Retinal pigment epithelial cell (primary cell): Measurements from ENCODE around the gene CASD1.
A peak's percentile ranks its signal among the peaks of the same experiment; 100 is the strongest.

Experiments used
- DNase-seq: peaks from one replicate; pipeline ENCODE4 v3.0.0-alpha.2; 2010; ENCODE audit warnings: low read depth
- H3K4me3 ChIP-seq: 2 replicates; pipeline ENCODE4 v1.5.1; 2011; ENCODE audit warnings: mild to moderate bottlenecking, low read length, control low read depth, moderate library complexity
- TF ChIP-seq, protein P1 (sequence below): conservative IDR thresholded peaks from 2 replicates; pipeline ENCODE4 v1.5.1; 2011; ENCODE audit warnings: low read depth, low read length, control low read depth, inconsistent platforms

Gene CASD1

DNA sequence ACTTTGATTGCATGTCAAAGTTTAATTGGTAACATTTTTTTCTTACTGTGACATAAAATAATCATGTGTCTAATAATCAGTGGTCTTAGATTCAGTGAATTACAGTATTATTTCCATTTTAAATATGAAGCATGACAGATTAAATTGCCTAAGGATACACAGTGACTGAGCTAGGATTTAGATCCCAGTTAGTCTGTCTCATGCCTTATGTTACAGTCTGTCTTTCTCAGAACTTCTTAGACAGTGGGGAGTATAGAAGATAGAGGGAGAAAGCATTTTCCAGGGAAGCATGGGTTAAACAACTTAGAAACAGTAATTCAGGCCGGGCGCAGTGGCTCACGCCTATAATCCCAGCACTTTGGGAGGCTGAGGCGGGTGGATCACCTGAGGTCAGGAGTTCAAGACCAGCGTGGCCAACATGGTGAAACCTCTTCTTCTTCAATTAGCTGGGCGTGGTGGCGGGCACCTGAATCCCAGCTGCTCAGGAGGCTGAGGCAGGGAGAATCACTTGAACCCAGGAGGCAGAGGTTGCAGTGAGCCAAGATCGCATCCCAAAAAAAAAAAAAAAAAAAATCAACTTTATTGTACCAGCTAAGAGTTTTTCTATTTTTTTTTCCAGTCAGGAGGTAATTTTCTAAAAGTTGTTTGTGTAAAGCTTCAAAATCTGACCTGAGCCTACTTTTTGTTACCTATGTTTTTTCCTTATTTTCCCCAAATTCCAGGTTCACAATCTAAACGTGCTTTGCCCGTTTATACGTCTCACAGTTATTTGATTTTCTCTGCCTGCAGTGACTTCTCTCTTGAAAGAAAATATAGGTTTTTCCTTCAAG is 3.3 kb downstream of the CASD1 start:
- TF ChIP-seq, protein P1, sequence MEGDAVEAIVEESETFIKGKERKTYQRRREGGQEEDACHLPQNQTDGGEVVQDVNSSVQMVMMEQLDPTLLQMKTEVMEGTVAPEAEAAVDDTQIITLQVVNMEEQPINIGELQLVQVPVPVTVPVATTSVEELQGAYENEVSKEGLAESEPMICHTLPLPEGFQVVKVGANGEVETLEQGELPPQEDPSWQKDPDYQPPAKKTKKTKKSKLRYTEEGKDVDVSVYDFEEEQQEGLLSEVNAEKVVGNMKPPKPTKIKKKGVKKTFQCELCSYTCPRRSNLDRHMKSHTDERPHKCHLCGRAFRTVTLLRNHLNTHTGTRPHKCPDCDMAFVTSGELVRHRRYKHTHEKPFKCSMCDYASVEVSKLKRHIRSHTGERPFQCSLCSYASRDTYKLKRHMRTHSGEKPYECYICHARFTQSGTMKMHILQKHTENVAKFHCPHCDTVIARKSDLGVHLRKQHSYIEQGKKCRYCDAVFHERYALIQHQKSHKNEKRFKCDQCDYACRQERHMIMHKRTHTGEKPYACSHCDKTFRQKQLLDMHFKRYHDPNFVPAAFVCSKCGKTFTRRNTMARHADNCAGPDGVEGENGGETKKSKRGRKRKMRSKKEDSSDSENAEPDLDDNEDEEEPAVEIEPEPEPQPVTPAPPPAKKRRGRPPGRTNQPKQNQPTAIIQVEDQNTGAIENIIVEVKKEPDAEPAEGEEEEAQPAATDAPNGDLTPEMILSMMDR: no peak
- no peak for DNase-seq

DNA sequence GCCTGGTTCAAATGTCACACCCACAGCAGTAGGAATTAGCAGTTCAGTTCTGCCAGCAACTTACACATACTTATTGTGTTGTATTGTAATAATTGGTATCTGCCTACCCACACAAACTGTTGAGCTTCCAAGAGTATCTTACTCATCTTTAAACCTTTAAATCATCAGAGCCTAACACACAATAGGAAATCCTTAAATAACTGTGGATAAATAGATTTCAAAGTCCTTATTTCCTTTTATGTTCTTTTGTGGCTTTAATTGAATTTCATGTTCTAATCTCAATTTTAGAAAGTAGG is 3.9 kb downstream of the CASD1 start:
- DNase-seq: no peak
- TF ChIP-seq, protein P1: no peak
- no peak overlapping the region for H3K4me3 ChIP-seq

More for the DNA sequence above, 3.3 kb downstream of the CASD1 start:
- H3K4me3 ChIP-seq: no peak overlapping the region

DNA sequence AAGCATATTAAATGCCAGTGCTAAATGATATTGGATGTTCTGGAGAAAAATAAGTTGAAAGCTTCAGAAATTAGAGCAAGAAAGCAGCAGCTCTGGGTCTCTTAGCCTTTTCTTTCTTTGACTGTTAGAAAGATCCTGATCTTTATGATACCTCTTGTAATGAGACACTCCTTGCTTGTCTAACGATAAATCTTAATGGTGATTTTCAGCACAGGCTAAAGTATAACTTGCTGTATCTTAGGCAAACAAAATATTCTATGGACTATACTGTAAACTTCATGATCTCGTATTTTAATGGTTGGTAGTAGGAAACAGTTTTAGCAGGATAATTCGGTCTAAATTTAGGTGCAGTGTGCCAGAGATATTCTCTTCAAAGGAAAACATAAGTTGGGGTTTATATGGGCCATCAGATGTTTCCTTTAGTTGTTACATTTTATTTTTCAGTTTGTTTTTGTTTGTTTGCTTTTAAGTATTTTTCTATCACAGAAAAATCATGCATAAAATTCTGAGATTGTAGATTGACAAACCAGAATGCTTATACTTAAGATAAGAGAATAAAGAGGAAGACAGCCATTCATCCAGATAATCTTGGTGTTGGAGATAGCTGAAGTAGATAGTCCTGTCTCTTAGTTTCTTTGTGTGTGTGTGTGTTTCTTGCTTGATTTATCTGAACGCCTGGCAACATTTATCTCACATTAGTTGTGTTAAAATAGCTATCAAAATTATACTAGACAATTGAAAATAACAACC is 4.7 kb downstream of the CASD1 start:
- no peak overlapping the region for H3K4me3 ChIP-seq
- TF ChIP-seq, protein P1: no peak
- DNase-seq: no peak

DNA sequence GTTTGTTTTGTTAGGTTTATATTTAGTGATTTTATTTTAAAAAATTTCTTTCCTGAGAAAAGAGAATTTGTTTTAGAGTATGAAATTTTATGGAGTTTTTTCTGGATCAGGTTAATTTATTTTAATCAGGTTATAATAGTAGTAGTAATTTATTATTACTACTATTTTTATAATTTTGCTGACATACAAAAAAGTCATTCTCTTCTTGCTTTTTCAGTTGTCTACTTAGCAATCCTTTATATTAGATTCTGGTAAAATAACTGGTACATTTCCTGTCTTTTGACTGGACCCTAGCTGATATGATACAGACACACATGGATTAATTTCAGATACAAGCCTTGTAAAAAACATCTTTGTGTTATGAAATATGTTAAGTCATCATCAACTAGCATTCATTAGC is 5.3 kb downstream of the CASD1 start:
- TF ChIP-seq, protein P1: no peak
- DNase-seq: no peak

DNA sequence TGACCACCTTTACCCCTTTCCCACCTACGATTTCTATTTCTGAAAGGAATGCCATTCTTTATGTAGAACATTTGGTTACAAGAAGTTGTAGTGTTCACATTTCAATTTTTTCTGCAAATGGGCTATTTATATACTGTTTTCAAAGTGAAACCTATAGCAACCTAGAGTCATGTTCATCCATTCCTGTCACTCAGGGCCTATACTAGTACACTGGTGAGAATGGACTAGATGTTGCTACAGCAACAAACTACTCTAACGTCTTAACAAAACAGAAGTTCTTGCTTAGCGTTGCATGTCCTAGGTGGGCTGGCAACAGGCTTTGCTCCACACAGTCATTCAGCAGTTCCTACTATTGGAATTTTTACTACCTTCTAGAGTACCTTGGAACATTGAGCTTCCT is 16.3 kb downstream of the CASD1 start:
- no peak overlapping the region for H3K4me3 ChIP-seq
- no peak for DNase-seq
- TF ChIP-seq, protein P1: no peak

More for the DNA sequence above, 5.3 kb downstream of the CASD1 start:
- no peak overlapping the region for H3K4me3 ChIP-seq

DNA sequence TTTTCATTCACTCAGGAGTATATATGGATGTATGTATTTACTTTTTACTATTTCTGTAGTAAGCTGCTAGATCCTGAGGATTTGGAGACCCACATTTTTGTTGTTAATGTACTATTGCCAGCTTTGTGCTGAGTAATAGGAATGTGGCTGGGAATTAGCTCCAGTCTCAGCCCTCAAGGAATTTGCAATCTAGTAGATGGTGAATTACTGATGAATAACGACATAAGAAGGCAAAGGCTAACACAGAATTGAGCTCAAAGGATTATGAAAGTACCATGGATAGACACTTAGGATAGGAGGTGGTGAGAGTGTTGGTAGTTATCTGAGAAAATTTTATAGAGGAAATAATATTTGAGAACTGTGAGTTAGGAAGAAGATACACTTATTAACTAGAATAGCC is 19.9 kb downstream of the CASD1 start:
- peak; percentile 89 for DNase-seq
- TF ChIP-seq, protein P1: no peak
- no peak overlapping the region for H3K4me3 ChIP-seq

DNA sequence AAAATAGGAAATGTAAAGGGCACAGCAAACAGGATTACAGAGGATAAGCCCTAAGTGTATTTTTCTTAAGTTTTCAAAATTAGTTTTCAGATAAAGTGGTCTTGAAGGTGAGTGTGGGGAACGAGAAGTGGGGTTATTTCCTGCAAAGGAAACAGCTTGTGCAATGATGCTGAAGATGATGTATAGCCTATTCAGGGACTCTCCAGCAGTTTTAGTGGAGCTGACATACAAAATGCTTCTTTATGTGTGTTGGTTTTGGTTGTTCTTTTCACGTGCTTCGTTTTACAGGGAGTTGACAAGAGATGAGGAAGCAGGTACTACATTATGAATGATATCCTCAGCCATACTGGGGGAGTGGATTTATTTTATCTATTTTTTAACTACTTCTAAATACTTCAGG is 20.5 kb downstream of the CASD1 start:
- no peak for DNase-seq
- TF ChIP-seq, protein P1: no peak
- no peak overlapping the region for H3K4me3 ChIP-seq
